ENCODE results near the gene KIF6.

DNA sequence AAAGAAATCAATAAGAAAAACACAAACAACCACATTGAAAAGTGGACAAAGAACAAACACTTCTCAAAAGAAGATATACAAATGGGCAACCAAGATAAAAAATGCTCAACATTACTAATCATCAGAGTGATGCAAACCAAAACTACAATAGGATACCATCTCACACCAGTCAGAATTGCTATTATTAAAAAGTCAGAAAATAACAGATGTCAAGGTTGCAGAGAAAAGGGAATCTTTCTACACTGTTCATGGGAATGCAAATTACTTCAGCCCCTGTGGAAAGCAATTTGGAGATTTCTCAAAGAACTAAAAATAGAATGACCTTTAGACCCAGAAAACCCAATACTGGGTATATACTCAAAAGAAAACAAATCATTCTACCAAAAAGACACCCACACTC is 29.8 kb downstream of the KIF6 start:
- TF ChIP-seq, protein P1, sequence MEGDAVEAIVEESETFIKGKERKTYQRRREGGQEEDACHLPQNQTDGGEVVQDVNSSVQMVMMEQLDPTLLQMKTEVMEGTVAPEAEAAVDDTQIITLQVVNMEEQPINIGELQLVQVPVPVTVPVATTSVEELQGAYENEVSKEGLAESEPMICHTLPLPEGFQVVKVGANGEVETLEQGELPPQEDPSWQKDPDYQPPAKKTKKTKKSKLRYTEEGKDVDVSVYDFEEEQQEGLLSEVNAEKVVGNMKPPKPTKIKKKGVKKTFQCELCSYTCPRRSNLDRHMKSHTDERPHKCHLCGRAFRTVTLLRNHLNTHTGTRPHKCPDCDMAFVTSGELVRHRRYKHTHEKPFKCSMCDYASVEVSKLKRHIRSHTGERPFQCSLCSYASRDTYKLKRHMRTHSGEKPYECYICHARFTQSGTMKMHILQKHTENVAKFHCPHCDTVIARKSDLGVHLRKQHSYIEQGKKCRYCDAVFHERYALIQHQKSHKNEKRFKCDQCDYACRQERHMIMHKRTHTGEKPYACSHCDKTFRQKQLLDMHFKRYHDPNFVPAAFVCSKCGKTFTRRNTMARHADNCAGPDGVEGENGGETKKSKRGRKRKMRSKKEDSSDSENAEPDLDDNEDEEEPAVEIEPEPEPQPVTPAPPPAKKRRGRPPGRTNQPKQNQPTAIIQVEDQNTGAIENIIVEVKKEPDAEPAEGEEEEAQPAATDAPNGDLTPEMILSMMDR (optimal IDR thresholded peaks at IDR 0.05 in 1 of 3, IDR thresholded peaks at IDR 0.05 in 1 of 3, conservative IDR thresholded peaks at IDR 0.05 in 1 of 3; ENCODE audit: extremely low read depth in 1 of 3, insufficient read depth in 2 of 3, low read length in 3 of 3): no peak
- no peak for TF ChIP-seq EZH2 (IDR thresholded peaks at IDR 0.05; ENCODE audit: low read length)
